Mesenchymal stem cell (in vitro differentiated cells and primary cell): ENCODE measurements around the gene VSX1.

Experiments used
- DNase-seq: peaks from one replicate; pipeline ENCODE4 v3.0.0-alpha.2; 2013
- H2AFZ ChIP-seq: one replicate; pipeline ENCODE4 v1.6.1; 2013; ENCODE audit warnings: low read depth, mild to moderate bottlenecking, control low read depth, inconsistent platforms, low read length, moderate library complexity
- H2AK5ac ChIP-seq: 2 replicates; pipeline ENCODE4 v1.6.1; 2013; ENCODE audit warnings: low read length, moderate library complexity, mild to moderate bottlenecking, inconsistent platforms; ENCODE audit not compliant: severe bottlenecking
- H2BK120ac ChIP-seq: one replicate; pipeline ENCODE4 v1.6.1; 2013; ENCODE audit warnings: low read depth, mild to moderate bottlenecking, inconsistent platforms, low read length, moderate library complexity
- H2BK12ac ChIP-seq, 2 experiments: one replicate each; pipeline ENCODE4 v1.6.1; 2013; ENCODE audit warnings: inconsistent platforms in 2 of 2, low read length in 2 of 2, mild to moderate bottlenecking in 2 of 2, moderate library complexity in 2 of 2, control low read depth in 1 of 2
- H2BK15ac ChIP-seq: one replicate; pipeline ENCODE4 v1.6.1; 2013; ENCODE audit warnings: mild to moderate bottlenecking, low read depth, inconsistent platforms; ENCODE audit not compliant: poor library complexity, severe bottlenecking
- H2BK5ac ChIP-seq: 2 replicates; pipeline ENCODE4 v1.6.1; 2013; ENCODE audit warnings: low read depth, mild to moderate bottlenecking, low read length, control low read depth, inconsistent platforms; ENCODE audit not compliant: poor library complexity, severe bottlenecking
- H3K14ac ChIP-seq, 2 experiments: one replicate each; pipeline ENCODE4 v1.6.1; 2013; ENCODE audit warnings: inconsistent platforms in 2 of 2, low read length in 2 of 2, control low read depth in 1 of 2, mild to moderate bottlenecking in 1 of 2, moderate library complexity in 1 of 2
- H3K18ac ChIP-seq, 2 experiments: one replicate each; pipeline ENCODE4 v1.6.1; 2013; ENCODE audit warnings: inconsistent platforms in 2 of 2, low read length in 2 of 2, control low read depth in 1 of 2, low read depth in 1 of 2, mild to moderate bottlenecking in 1 of 2
- H3K23ac ChIP-seq, 2 experiments: one replicate each; pipeline ENCODE4 v1.6.1; 2013; ENCODE audit warnings: inconsistent platforms in 2 of 2, low read length in 2 of 2, mild to moderate bottlenecking in 2 of 2, moderate library complexity in 2 of 2, control low read depth in 1 of 2
- H3K27ac ChIP-seq: 2 replicates; pipeline ENCODE4 v1.5.1; 2013; ENCODE audit warnings: mild to moderate bottlenecking, moderate library complexity, low read length, control low read depth, inconsistent platforms; ENCODE audit not compliant: poor library complexity, severe bottlenecking
- H3K27me3 ChIP-seq, 2 experiments: 2 replicates each; pipeline versions ENCODE4 v1.6.1 to v1.7.0; 2013; ENCODE audit warnings: low read length in 2 of 2, mild to moderate bottlenecking in 2 of 2, moderate library complexity in 2 of 2, control low read depth in 1 of 2, inconsistent platforms in 1 of 2; ENCODE audit not compliant: control insufficient read depth in 1 of 2, insufficient read depth in 1 of 2
- H3K36me3 ChIP-seq, 2 experiments: 2 replicates each; pipeline versions ENCODE4 v1.6.1 to v1.7.0; 2013; ENCODE audit warnings: low read length in 2 of 2, control low read depth in 1 of 2, inconsistent platforms in 1 of 2, low read depth in 1 of 2, mild to moderate bottlenecking in 1 of 2; ENCODE audit not compliant: insufficient read depth in 2 of 2, control insufficient read depth in 1 of 2
- H3K4ac ChIP-seq, 2 experiments: one replicate each; pipeline ENCODE4 v1.6.1; 2013; ENCODE audit warnings: inconsistent platforms in 2 of 2, low read length in 2 of 2, mild to moderate bottlenecking in 2 of 2, moderate library complexity in 2 of 2, control low read depth in 1 of 2, low read depth in 1 of 2
- H3K4me1 ChIP-seq: 2 replicates; pipeline ENCODE4 v1.6.1; 2013; ENCODE audit warnings: low read depth, low read length, control low read depth; ENCODE audit not compliant: control insufficient read depth, insufficient read depth
- H3K4me2 ChIP-seq: 2 replicates; pipeline ENCODE4 v1.6.1; 2013; ENCODE audit warnings: low read length, mild to moderate bottlenecking, inconsistent platforms; ENCODE audit not compliant: poor library complexity, severe bottlenecking
- H3K4me3 ChIP-seq, 2 experiments: 2 replicates each; pipeline versions ENCODE4 v1.5.1 to v1.7.0; 2013; ENCODE audit warnings: low read length in 2 of 2, mild to moderate bottlenecking in 2 of 2, control low read depth in 1 of 2, low read depth in 1 of 2; ENCODE audit not compliant: insufficient read depth in 1 of 2
- H3K79me1 ChIP-seq: replicated peaks from 2 replicates; pipeline ENCODE4 v1.6.1; 2013; ENCODE audit warnings: mild to moderate bottlenecking, control low read depth, low read length, inconsistent platforms; ENCODE audit not compliant: poor library complexity, severe bottlenecking
- H3K9ac ChIP-seq: 2 replicates; pipeline ENCODE4 v1.7.0; 2013; ENCODE audit warnings: mild to moderate bottlenecking, low read length, moderate library complexity
- H3K9me3 ChIP-seq: 2 replicates; pipeline ENCODE4 v1.7.0; 2013; ENCODE audit warnings: mild to moderate bottlenecking, low read length; ENCODE audit not compliant: control insufficient read depth
- H4K8ac ChIP-seq: one replicate; pipeline ENCODE4 v1.6.1; 2013; ENCODE audit warnings: inconsistent platforms, mild to moderate bottlenecking, low read length, moderate library complexity
- H4K91ac ChIP-seq: one replicate; pipeline ENCODE4 v1.6.1; 2013; ENCODE audit warnings: mild to moderate bottlenecking, low read length, inconsistent platforms
- WGBS: methylation state at CpG from one replicate; pipeline ENCODE4 v1.1.7; 2013; ENCODE audit warnings: mixed read lengths; 5-methylcytosine and 5-hydroxymethylcytosine counted together

The VSX1 gene

DNA sequence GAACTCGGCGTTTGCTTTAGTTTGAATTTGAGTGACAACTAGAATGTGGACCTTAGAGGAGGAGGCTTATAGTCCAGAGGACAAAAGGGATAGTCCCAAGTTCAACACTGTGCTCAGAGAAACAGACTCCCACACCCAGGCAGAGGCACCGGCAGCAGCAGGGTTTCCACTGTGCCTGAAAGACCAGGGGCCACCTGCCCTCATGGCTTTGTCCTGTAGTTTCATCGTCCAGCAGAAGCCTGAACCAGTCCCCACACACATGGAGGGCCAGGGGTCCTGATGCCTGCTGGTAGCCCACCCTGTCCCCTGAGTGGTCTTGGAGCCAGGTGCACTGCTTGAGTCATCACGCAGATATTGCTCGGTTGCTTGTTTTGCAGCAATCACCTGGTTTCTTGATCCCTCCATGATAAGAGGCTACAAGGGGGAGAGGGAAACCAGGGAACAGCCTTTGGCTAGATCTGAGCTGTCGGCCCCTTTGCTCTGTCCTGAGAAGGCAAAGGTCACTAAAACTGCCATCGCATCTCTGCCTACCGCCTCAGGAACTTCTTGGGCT lies 16.8 kb downstream of the VSX1 start:
- Histone ChIP-seq H3K14ac (no peak overlapping the region), H4K8ac (no peak overlapping the region), H4K91ac (no peak overlapping the region), H3K4me2 (no peak overlapping the region), H2BK120ac (no peak overlapping the region), H2BK15ac (no peak overlapping the region), H2BK12ac (no peak overlapping the region), H3K9ac (no peak overlapping the region), H3K36me3 (no peaks in the 10 kb centered on the region), H3K18ac (no peak overlapping the region), H3K23ac (no peak overlapping the region), H3K27ac (no peak overlapping the region), H3K79me1 (no peaks in the 10 kb centered on the region), H2AK5ac (no peak overlapping the region), H2BK5ac (no peak overlapping the region), H3K4me1 (peaks cover 21% of the 10 kb centered on the region), H3K4ac (no peak overlapping the region), H3K4me3 (no peak overlapping the region), H2AFZ (no peak overlapping the region), H3K9me3 (no peaks in the 10 kb centered on the region), H3K27me3 (peaks cover 50 to 95% of the 10 kb centered on the region in 2 experiments)
- DNase-seq: no peak
- WGBS: 79% methylated on average over 9 of the region's 9 CpGs

DNA sequence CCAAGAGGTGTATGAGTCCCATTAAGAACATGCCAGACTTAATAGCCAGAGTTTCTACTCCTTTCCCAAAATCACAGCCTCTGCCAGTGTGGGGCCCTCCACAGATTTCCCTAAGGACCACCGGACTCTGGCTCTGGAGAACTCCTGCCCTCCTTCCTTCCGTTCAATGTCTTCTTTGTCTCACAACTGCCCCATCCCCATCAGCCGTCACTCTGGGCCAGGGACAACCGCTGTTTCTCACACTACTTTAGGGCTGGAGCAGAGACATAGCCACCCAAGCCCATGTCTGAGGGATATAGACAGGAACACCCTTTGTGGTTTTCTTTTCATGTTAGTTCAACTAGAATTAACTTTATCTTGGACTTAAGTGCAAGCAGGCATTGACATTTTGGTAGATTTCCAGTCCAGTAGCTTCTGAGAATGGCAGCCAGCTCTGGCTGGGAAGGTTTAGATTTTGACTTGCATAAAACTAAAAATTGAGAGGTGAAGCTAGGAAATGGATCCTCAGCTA lies 17.3 kb downstream of the VSX1 start:
- DNase-seq: no peak
- Histone ChIP-seq H2BK5ac (no peak overlapping the region), H3K9ac (no peak overlapping the region), H3K4me2 (no peak overlapping the region), H3K27me3 (peaks cover 49 to 95% of the 10 kb centered on the region in 2 experiments), H2AFZ (no peak overlapping the region), H3K4me3 (no peak overlapping the region), H4K8ac (no peak overlapping the region), H2BK120ac (no peak overlapping the region), H3K14ac (no peak overlapping the region), H3K18ac (no peak overlapping the region), H3K27ac (no peak overlapping the region), H2AK5ac (no peak overlapping the region), H3K79me1 (no peaks in the 10 kb centered on the region), H3K23ac (no peak overlapping the region), H3K9me3 (no peaks in the 10 kb centered on the region), H4K91ac (no peak overlapping the region), H2BK12ac (no peak overlapping the region), H2BK15ac (no peak overlapping the region), H3K4me1 (peaks cover 24% of the 10 kb centered on the region), H3K4ac (no peak overlapping the region), H3K36me3 (no peaks in the 10 kb centered on the region)
- 86% methylated on average over 4 of the region's 4 CpGs for WGBS

GRCh38 chr20:25063981-25064380 lies 18.0 kb downstream of the VSX1 start:
- H2BK15ac ChIP-seq: no peak overlapping the region
- H3K14ac ChIP-seq: no peak overlapping the region
- no peak overlapping the region for H2BK12ac ChIP-seq
- peaks cover 24% of the 10 kb centered on the region for H3K4me1 ChIP-seq
- no peak overlapping the region for H3K9ac ChIP-seq
- no peaks in the 10 kb centered on the region for H3K36me3 ChIP-seq
- no peak overlapping the region for H4K8ac ChIP-seq
- H3K79me1 ChIP-seq: no peaks in the 10 kb centered on the region
- H2BK5ac ChIP-seq: no peak overlapping the region
- H2AFZ ChIP-seq: no peak overlapping the region
- H4K91ac ChIP-seq: no peak overlapping the region
- H2BK120ac ChIP-seq: no peak overlapping the region
- no peak overlapping the region for H3K27ac ChIP-seq
- peaks cover 45 to 95% of the 10 kb centered on the region in 2 experiments for H3K27me3 ChIP-seq
- WGBS: 82% methylated on average over 2 of the region's 2 CpGs
- H3K4me2 ChIP-seq: no peak overlapping the region
- H2AK5ac ChIP-seq: no peak overlapping the region
- H3K9me3 ChIP-seq: no peaks in the 10 kb centered on the region
- no peak overlapping the region for H3K4ac ChIP-seq
- H3K4me3 ChIP-seq: no peak overlapping the region
- H3K18ac ChIP-seq: no peak overlapping the region
- H3K23ac ChIP-seq: no peak overlapping the region
- no peak for DNase-seq

DNA sequence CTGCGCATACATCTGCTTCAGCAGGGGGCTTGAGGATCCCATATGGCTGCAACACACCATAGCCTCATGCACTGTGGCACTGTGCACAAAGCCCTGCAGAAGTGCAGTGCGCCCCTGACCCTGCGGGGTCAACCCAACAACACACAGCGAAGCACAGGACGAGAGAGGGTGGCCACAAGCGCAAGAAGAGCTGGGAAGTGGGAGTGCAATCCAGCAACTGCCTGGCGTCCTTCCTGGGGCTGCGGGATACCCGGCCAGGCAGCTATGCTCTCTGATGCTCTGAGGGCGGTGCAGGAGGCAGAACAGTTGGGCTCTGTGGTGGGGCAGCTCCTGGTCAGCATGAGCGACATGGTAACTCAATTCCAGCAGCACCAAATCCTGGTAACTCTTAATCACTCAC lies 18.4 kb downstream of the VSX1 start:
- H2AFZ ChIP-seq: no peak overlapping the region
- H4K91ac ChIP-seq: no peak overlapping the region
- WGBS: 75% methylated on average over 11 of the region's 11 CpGs
- H3K4ac ChIP-seq: no peak overlapping the region
- peaks cover 27% of the 10 kb centered on the region for H3K4me1 ChIP-seq
- no peak overlapping the region for H3K4me2 ChIP-seq
- no peak overlapping the region for H3K27ac ChIP-seq
- H3K18ac ChIP-seq: no peak overlapping the region
- no peak overlapping the region for H3K4me3 ChIP-seq
- DNase-seq: no peak
- no peaks in the 10 kb centered on the region for H3K9me3 ChIP-seq
- H3K36me3 ChIP-seq: no peaks in the 10 kb centered on the region
- peaks cover 45 to 95% of the 10 kb centered on the region in 2 experiments for H3K27me3 ChIP-seq
- H4K8ac ChIP-seq: no peak overlapping the region
- no peak overlapping the region for H2AK5ac ChIP-seq
- H2BK5ac ChIP-seq: no peak overlapping the region
- H2BK12ac ChIP-seq: no peak overlapping the region
- no peak overlapping the region for H2BK15ac ChIP-seq
- no peaks in the 10 kb centered on the region for H3K79me1 ChIP-seq
- H3K23ac ChIP-seq: no peak overlapping the region
- H3K14ac ChIP-seq: no peak overlapping the region
- no peak overlapping the region for H2BK120ac ChIP-seq
- H3K9ac ChIP-seq: no peak overlapping the region
